Measurements from ENCODE around the gene FCRLA.

The FCRLA gene

GRCh38 chr1:161676958-161677689 is 29.9 kb upstream of the FCRLA start:
- Histone ChIP-seq H4K20me1 (ENCODE audit: insufficient read depth, low read length) (no peaks in the 10 kb centered on the region), H3K9ac (ENCODE audit: low read length) (no peak overlapping the region), H3K9me3 (replicated peaks; ENCODE audit: insufficient read depth, low read length) (no peaks in the 10 kb centered on the region)

GRCh38 chr1:161678500-161678899 is 28.5 kb upstream of the FCRLA start:
- Histone ChIP-seq H3K9ac (ENCODE audit: low read length) (no peak overlapping the region), H3K27me3 (replicated peaks; ENCODE audit: insufficient read depth, low read length) (no peaks in the 10 kb centered on the region), H3K9me2 (replicated peaks; ENCODE audit: insufficient read depth, low read length) (no peaks in the 10 kb centered on the region), H3K4me1 (ENCODE audit: low read length) (no peaks in the 10 kb centered on the region), H2AFZ (ENCODE audit: low read length) (no peak overlapping the region), H3K27ac (ENCODE audit: low read length) (no peak overlapping the region), H3K36me3 (replicated peaks; ENCODE audit: insufficient read depth, low read length) (no peaks in the 10 kb centered on the region), H3K4me2 (ENCODE audit: low read depth, low read length) (no peak overlapping the region), H3K79me2 (ENCODE audit: low read length) (no peaks in the 10 kb centered on the region), H3F3A (ENCODE audit: insufficient read depth, low read length) (no peaks in the 10 kb centered on the region), H4K20me1 (ENCODE audit: insufficient read depth, low read length) (no peaks in the 10 kb centered on the region), H3K9me3 (replicated peaks; ENCODE audit: insufficient read depth, low read length) (no peaks in the 10 kb centered on the region), H3K4me3 (ENCODE audit: low read length) (no peak overlapping the region)
- DNase-seq, result peak; percentile 3
- TF ChIP-seq CTCF (IDR thresholded peaks at IDR 0.05; ENCODE audit: low read length) (no peak), EZH2 (optimal IDR thresholded peaks at IDR 0.05; ENCODE audit: low read depth, low read length) (no peak), EZH2phosphoT487 (IDR thresholded peaks at IDR 0.05; ENCODE audit: low read length) (no peak)

More at GRCh38 chr1:161676958-161677689, 29.9 kb upstream of the FCRLA start:
- Histone ChIP-seq H3K36me3 (replicated peaks; ENCODE audit: insufficient read depth, low read length) (no peaks in the 10 kb centered on the region), H3K27me3 (replicated peaks; ENCODE audit: insufficient read depth, low read length) (no peaks in the 10 kb centered on the region), H3K79me2 (ENCODE audit: low read length) (no peaks in the 10 kb centered on the region), H3K9me2 (replicated peaks; ENCODE audit: insufficient read depth, low read length) (no peaks in the 10 kb centered on the region), H2AFZ (ENCODE audit: low read length) (no peak overlapping the region), H3F3A (ENCODE audit: insufficient read depth, low read length) (no peaks in the 10 kb centered on the region), H3K4me2 (ENCODE audit: low read depth, low read length) (no peak overlapping the region), H3K4me3 (ENCODE audit: low read length) (no peak overlapping the region), H3K27ac (ENCODE audit: low read length) (no peak overlapping the region), H3K4me1 (ENCODE audit: low read length) (no peaks in the 10 kb centered on the region)
- TF ChIP-seq EZH2 (optimal IDR thresholded peaks at IDR 0.05; ENCODE audit: low read depth, low read length) (no peak), CTCF (IDR thresholded peaks at IDR 0.05; ENCODE audit: low read length) (no peak), EZH2phosphoT487 (IDR thresholded peaks at IDR 0.05; ENCODE audit: low read length) (no peak)
- no peak for DNase-seq

- Histone ChIP-seq H3K36me3 (replicated peaks; ENCODE audit: insufficient read depth, low read length) (no peaks in the 10 kb centered on the region), H3K27ac (ENCODE audit: low read length) (no peak overlapping the region), H3K9ac (ENCODE audit: low read length) (no peak overlapping the region), H4K20me1 (ENCODE audit: insufficient read depth, low read length) (no peaks in the 10 kb centered on the region), H3K4me3 (ENCODE audit: low read length) (no peak overlapping the region), H3K9me2 (replicated peaks; ENCODE audit: insufficient read depth, low read length) (no peaks in the 10 kb centered on the region), H3K79me2 (ENCODE audit: low read length) (no peaks in the 10 kb centered on the region), H3K4me1 (ENCODE audit: low read length) (no peaks in the 10 kb centered on the region), H3K9me3 (replicated peaks; ENCODE audit: insufficient read depth, low read length) (no peaks in the 10 kb centered on the region), H2AFZ (ENCODE audit: low read length) (no peak overlapping the region), H3F3A (ENCODE audit: insufficient read depth, low read length) (no peaks in the 10 kb centered on the region), H3K27me3 (replicated peaks; ENCODE audit: insufficient read depth, low read length) (no peaks in the 10 kb centered on the region), H3K4me2 (ENCODE audit: low read depth, low read length) (no peak overlapping the region)
- TF ChIP-seq EZH2phosphoT487 (IDR thresholded peaks at IDR 0.05; ENCODE audit: low read length), result no peak
- TF ChIP-seq CTCF (IDR thresholded peaks at IDR 0.05; ENCODE audit: low read length), result no peak
- no peak for TF ChIP-seq EZH2 (optimal IDR thresholded peaks at IDR 0.05; ENCODE audit: low read depth, low read length)
- DNase-seq, result no peak
These were observed 25.1 kb upstream of the FCRLA start for GRCh38 chr1:161681879-161682278.
